NCI-H2227 (cell line): ENCODE measurements around the gene SPEG.
A peak's percentile ranks its signal among the peaks of the same experiment; 100 is the strongest.

Source experiments
- DNase-seq: peaks from one replicate; lab custom pipeline; 2025; ENCODE audit not compliant: unreplicated experiment; lab: John Stamatoyannopoulos, UW

SPEG gene

GRCh38 chr2:219442256-219443015, 7.8 kb downstream of the SPEG start:
- DNase-seq, result no peak

- DNase-seq, result no peak
These were observed 8.5 kb downstream of the SPEG start for GRCh38 chr2:219443016-219443696.

GRCh38 chr2:219443697-219444023, 9.0 kb downstream of the SPEG start:
- no peak for DNase-seq

- no peak for DNase-seq
These were observed 10.0 kb downstream of the SPEG start for GRCh38 chr2:219444566-219445091.

GRCh38 chr2:219445220-219445640, 10.6 kb downstream of the SPEG start:
- DNase-seq, result no peak

- DNase-seq, result peak; percentile 76
These were observed 11.5 kb downstream of the SPEG start for GRCh38 chr2:219446101-219446504.

GRCh38 chr2:219446689-219447088, 12.0 kb downstream of the SPEG start:
- DNase-seq, result no peak

GRCh38 chr2:219447242-219448098, 12.8 kb downstream of the SPEG start:
- no peak for DNase-seq

- no peak for DNase-seq
These were observed 13.6 kb downstream of the SPEG start for GRCh38 chr2:219448099-219448775.

GRCh38 chr2:219448776-219449341, 14.2 kb downstream of the SPEG start:
- DNase-seq, result no peak

GRCh38 chr2:219449609-219450008, 15.0 kb downstream of the SPEG start:
- no peak for DNase-seq

- DNase-seq, result no peak
These were observed 17.2 kb downstream of the SPEG start for GRCh38 chr2:219451661-219452360.

GRCh38 chr2:219452361-219453317, 18.0 kb downstream of the SPEG start:
- no peak for DNase-seq

GRCh38 chr2:219453671-219454590, 19.3 kb downstream of the SPEG start:
- peak; percentile 70 for DNase-seq

- no peak for DNase-seq
These were observed 20.9 kb downstream of the SPEG start for GRCh38 chr2:219455581-219455980.

- no peak for DNase-seq
These were observed 23.2 kb downstream of the SPEG start for GRCh38 chr2:219457784-219458369.

GRCh38 chr2:219458996-219459395, 24.4 kb downstream of the SPEG start:
- DNase-seq, result no peak
